ENCODE results near the gene GLP1R. TPM values are rescaled to one million over a fixed set of nuclear protein-coding genes. Genes with fewer than 3 reads are reported as not detected.

The GLP1R gene
- total RNA-seq, 1 experiment from 2014 or later, result not detected

DNA sequence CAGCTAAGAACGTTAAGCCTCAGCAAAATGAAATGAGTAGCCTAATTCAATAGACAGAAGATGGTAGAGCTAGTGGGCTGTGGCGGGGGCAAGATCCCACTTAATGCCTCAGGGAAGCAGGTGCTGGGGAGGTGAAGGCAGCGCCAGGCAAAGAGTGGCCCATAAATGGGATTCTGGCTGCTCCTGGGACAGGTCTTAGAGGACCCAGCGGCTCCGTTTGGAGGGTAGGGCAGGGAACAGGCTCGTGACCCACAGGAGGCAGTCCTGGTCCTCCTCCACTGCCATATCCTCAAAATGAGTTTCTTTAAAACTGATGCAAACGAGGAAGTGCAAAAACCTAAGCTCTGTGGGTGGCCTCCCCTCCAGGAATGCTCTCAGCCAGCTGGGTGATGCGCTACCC is 33.7 kb downstream of the GLP1R start:
- H3K4me1 Mint-ChIP-seq (ENCODE audit: insufficient read depth, unreplicated experiment), result no peaks in the 10 kb centered on the region
- H3K9me3 Mint-ChIP-seq (ENCODE audit: unreplicated experiment), result no peaks in the 10 kb centered on the region
- no peak overlapping the region for H3K4me3 Mint-ChIP-seq (ENCODE audit: unreplicated experiment)
- POLR2A ChIA-PET, result no interaction called here
- H3K27ac Mint-ChIP-seq (ENCODE audit: low read depth, unreplicated experiment), result no peak overlapping the region
- H3K27me3 Mint-ChIP-seq (ENCODE audit: insufficient read depth, unreplicated experiment), result peaks cover 35% of the 10 kb centered on the region
- intact Hi-C loops (cut with micrococcal nuclease), result no loop called here
- H3K36me3 Mint-ChIP-seq (ENCODE audit: insufficient read depth, unreplicated experiment), result no peaks in the 10 kb centered on the region
- TF ChIP-seq, protein P1, sequence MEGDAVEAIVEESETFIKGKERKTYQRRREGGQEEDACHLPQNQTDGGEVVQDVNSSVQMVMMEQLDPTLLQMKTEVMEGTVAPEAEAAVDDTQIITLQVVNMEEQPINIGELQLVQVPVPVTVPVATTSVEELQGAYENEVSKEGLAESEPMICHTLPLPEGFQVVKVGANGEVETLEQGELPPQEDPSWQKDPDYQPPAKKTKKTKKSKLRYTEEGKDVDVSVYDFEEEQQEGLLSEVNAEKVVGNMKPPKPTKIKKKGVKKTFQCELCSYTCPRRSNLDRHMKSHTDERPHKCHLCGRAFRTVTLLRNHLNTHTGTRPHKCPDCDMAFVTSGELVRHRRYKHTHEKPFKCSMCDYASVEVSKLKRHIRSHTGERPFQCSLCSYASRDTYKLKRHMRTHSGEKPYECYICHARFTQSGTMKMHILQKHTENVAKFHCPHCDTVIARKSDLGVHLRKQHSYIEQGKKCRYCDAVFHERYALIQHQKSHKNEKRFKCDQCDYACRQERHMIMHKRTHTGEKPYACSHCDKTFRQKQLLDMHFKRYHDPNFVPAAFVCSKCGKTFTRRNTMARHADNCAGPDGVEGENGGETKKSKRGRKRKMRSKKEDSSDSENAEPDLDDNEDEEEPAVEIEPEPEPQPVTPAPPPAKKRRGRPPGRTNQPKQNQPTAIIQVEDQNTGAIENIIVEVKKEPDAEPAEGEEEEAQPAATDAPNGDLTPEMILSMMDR (IDR thresholded peaks at IDR 0.05; ENCODE audit: unreplicated experiment), result no peak
- CTCF ChIA-PET, result interaction anchor here (0.6 kb wide), 1 partner anchor 29 kb away, joined by 3 read pairs; no protein-coding TSS in a partner anchor
- DNase-seq (ENCODE audit: unreplicated experiment), result no peak
- BruUV-seq (replicated peaks), result no TSS peak

DNA sequence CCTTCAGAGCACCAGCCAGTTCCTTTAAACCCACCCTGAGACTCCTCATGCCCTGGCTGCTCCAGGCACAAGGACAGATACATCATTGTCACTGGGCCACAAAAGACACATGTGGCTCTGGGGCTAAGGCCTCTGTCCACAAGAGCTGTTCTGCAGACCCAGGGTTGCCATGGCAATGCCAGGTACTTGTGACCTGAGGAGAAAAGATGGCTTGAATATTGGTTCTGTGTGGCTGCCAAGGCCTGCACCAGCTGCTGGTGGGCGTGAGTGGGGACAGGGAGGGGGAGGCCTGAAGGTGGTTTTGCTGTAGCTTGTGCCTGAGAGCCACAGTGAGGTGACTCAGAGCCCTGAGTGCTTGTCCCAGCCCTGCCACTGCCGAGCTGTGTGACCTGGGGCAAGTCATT is 34.7 kb downstream of the GLP1R start:
- no peak overlapping the region for H3K4me3 Mint-ChIP-seq (ENCODE audit: unreplicated experiment)
- intact Hi-C loops (cut with micrococcal nuclease), result no loop called here
- no peaks in the 10 kb centered on the region for H3K9me3 Mint-ChIP-seq (ENCODE audit: unreplicated experiment)
- CTCF ChIA-PET, result no interaction called here
- POLR2A ChIA-PET, result no interaction called here
- H3K27me3 Mint-ChIP-seq (ENCODE audit: insufficient read depth, unreplicated experiment), result peaks cover 45% of the 10 kb centered on the region
- no TSS peak for BruUV-seq (replicated peaks)
- TF ChIP-seq, protein P1 (IDR thresholded peaks at IDR 0.05; ENCODE audit: unreplicated experiment), result no peak
- no peak overlapping the region for H3K27ac Mint-ChIP-seq (ENCODE audit: low read depth, unreplicated experiment)
- no peaks in the 10 kb centered on the region for H3K4me1 Mint-ChIP-seq (ENCODE audit: insufficient read depth, unreplicated experiment)
- no peaks in the 10 kb centered on the region for H3K36me3 Mint-ChIP-seq (ENCODE audit: insufficient read depth, unreplicated experiment)
- DNase-seq (ENCODE audit: unreplicated experiment), result no peak

DNA sequence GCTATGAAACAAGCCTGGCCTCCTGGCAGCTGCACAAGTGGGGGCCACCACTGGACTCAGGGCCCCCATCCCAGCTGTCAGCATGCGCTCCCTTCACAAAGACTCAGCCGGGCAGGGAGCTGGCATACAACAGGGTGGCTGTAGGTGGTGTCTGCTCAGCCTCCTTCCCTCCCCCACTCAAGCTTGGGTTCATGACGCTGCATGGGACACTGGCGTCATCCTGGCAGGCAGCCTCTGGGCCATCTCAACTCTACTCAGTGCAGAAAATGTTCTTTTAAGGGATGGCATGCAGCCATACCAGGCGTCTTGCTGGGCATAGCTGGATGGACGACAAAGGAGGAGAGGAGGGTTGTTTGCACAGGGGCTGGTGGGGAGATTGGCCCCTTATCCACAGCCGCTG is 35.9 kb downstream of the GLP1R start:
- CTCF ChIA-PET, result interaction anchor here (0.7 to 1.2 kb wide), 3 partner anchors 9 to 82 kb away, joined by 3 to 5 read pairs (median 3); no protein-coding TSS in a partner anchor
- H3K9me3 Mint-ChIP-seq (ENCODE audit: unreplicated experiment), result no peaks in the 10 kb centered on the region

DNA sequence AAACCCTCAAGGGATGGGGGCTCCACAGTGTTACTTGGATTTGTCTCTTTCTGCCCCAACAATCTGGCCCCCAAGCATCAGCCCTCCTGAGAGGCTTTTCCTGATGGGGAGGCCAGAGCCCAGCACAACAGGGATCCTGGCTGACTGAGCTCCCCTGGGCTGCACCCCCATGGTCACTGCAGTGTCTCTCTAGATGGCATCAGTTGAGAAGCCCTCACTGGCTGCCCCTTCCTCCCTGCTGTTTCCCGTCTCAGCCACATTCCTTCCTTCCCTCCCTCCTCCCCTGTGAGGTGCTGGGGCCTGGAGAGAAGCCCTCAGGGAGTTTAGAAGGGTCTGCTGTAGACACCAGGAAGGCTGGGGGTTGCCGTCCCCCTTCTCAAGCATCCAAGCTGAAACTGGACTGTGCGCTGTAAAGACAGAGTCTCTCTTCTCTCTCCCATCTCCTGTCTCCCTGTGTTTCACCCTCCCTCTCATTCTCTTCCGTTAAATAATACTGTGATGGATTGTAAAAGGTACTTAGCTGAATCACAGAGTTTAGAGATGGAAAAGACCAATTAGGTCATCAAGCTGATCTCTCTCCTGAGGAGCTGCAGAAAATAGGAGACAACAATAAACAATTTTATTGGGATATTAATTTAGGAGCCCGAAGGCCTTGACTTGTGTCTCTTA is 36.7 kb downstream of the GLP1R start:
- POLR2A ChIA-PET, result no interaction called here
- TF ChIP-seq, protein P1 (IDR thresholded peaks at IDR 0.05; ENCODE audit: unreplicated experiment), result no peak
- DNase-seq (ENCODE audit: unreplicated experiment), result no peak
- Mint-ChIP-seq H3K27ac (ENCODE audit: low read depth, unreplicated experiment) (no peak overlapping the region), H3K36me3 (ENCODE audit: insufficient read depth, unreplicated experiment) (no peaks in the 10 kb centered on the region), H3K27me3 (ENCODE audit: insufficient read depth, unreplicated experiment) (peaks cover 65% of the 10 kb centered on the region), H3K4me1 (ENCODE audit: insufficient read depth, unreplicated experiment) (no peaks in the 10 kb centered on the region), H3K9me3 (ENCODE audit: unreplicated experiment) (no peaks in the 10 kb centered on the region), H3K4me3 (ENCODE audit: unreplicated experiment) (no peak overlapping the region)
- CTCF ChIA-PET, result interaction anchor here (1.2 kb wide), 2 partner anchors 10 to 81 kb away, joined by 3 to 5 read pairs; no protein-coding TSS in a partner anchor
- BruUV-seq (replicated peaks), result no TSS peak
- intact Hi-C loops (cut with micrococcal nuclease), result no loop called here

More for the DNA sequence above, 35.9 kb downstream of the GLP1R start:
- H3K36me3 Mint-ChIP-seq (ENCODE audit: insufficient read depth, unreplicated experiment), result no peaks in the 10 kb centered on the region
- no peaks in the 10 kb centered on the region for H3K4me1 Mint-ChIP-seq (ENCODE audit: insufficient read depth, unreplicated experiment)
- TF ChIP-seq, protein P1 (IDR thresholded peaks at IDR 0.05; ENCODE audit: unreplicated experiment), result no peak
- H3K27ac Mint-ChIP-seq (ENCODE audit: low read depth, unreplicated experiment), result no peak overlapping the region
- no peak overlapping the region for H3K4me3 Mint-ChIP-seq (ENCODE audit: unreplicated experiment)
- DNase-seq (ENCODE audit: unreplicated experiment), result no peak
- POLR2A ChIA-PET, result no interaction called here
- H3K27me3 Mint-ChIP-seq (ENCODE audit: insufficient read depth, unreplicated experiment), result peaks cover 57% of the 10 kb centered on the region
- intact Hi-C loops (cut with micrococcal nuclease), result no loop called here
- no TSS peak for BruUV-seq (replicated peaks)
